AG08395 (cell line): ENCODE data around the gene DEFB124.

ENCODE experiments used
- DNase-seq: peaks from one replicate; pipeline ENCODE4 v3.0.0; 2012; ENCODE audit warnings: mixed read lengths, low spot score

DEFB124 gene

DNA sequence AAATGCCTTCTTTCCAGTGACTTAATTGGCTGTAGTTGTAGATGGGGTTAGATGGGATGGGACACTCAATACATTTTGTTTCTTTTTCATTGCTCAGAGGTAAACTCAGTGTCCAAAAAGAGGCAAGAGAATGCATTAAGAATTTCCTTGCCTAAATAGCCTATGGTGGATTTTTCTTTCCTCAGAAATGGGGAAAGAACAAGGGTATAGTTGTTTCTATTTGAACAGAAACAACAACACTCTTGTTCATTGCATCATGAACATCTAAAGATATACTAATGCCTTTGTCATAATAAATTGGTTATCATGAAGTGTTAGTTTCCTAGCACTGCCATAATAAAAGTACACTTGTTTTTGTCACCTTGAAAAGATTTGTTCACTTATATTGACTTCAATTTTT is 49.1 kb downstream of the DEFB124 start:
- no peak for DNase-seq

DNA sequence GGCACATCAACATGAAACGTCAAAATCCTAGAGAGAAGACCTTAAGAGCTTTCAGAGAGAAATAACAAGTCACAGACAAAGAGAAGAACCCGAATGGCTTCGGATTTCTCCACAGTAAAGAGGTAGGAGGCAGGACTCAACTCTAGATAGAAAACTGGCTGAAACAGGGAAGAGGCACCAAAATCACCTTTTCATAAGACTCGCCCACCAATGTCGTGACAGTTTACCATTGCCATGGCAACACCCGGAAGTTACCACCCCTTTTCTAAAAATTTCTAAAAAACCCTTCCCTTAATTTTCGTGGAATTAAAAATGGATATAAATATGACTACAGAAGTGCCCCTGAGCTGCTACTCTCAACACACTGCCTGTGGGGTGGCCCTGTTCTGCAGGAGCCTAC is 56.6 kb downstream of the DEFB124 start:
- DNase-seq: no peak

- no peak for DNase-seq
Observed at GRCh38 chr20:31415653-31416052, 59.3 kb downstream of the DEFB124 start.
